Effector memory CD4-positive, alpha-beta T cell (primary cell): ENCODE measurements around the gene TEX53.

Experiments
- DNase-seq, 3 donors: peaks; one replicate each; pipeline ENCODE4 v3.0.0-alpha.2; 2020
- H3K27ac ChIP-seq: 2 replicates; pipeline ENCODE4 v1.7.0; 2013; ENCODE audit warnings: mild to moderate bottlenecking, low read length, moderate library complexity; ENCODE audit not compliant: insufficient read depth, poor library complexity, severe bottlenecking
- H3K27me3 ChIP-seq: replicated peaks from 2 replicates; pipeline ENCODE4 v1.7.0; 2013; ENCODE audit warnings: mild to moderate bottlenecking, low read length; ENCODE audit not compliant: insufficient read depth, control insufficient read depth, poor library complexity, severe bottlenecking
- H3K36me3 ChIP-seq: 2 replicates; pipeline ENCODE4 v1.7.0; 2013; ENCODE audit warnings: mild to moderate bottlenecking, low read length, moderate library complexity; ENCODE audit not compliant: control insufficient read depth, insufficient read depth
- H3K4me1 ChIP-seq: 2 replicates; pipeline ENCODE4 v1.7.0; 2013; ENCODE audit warnings: low read length, mild to moderate bottlenecking; ENCODE audit not compliant: control insufficient read depth, insufficient read depth, poor library complexity, severe bottlenecking
- H3K4me3 ChIP-seq: 2 replicates; pipeline ENCODE4 v1.7.0; 2013; ENCODE audit warnings: low read length, low read depth, mild to moderate bottlenecking; ENCODE audit not compliant: insufficient read depth, poor library complexity, severe bottlenecking
- H3K9me3 ChIP-seq: 2 replicates; pipeline ENCODE4 v1.7.0; 2013; ENCODE audit warnings: mild to moderate bottlenecking, low read length, moderate library complexity; ENCODE audit not compliant: control insufficient read depth

Gene TEX53

DNA sequence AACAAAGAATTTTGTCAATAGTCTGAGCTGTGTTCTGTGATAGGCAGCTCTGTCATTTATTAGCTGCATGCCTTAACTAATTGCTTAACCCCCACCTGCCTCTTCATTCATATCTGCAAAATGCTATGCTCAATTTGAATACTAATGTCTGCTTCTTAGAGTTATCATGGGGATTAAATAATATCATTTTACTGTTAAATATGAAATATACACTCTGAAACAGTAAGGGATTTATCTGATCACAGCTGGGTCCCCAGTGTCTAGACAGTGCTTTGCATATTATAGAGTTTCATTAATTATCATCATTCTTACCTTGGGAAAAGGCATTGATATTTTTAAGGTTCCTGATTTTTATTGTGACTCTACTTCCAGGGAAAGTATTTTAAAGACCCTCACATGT, 12.4 kb upstream of the TEX53 start:
- Histone ChIP-seq H3K4me3 (no peak overlapping the region), H3K9me3 (no peaks in the 10 kb centered on the region), H3K27me3 (no peaks in the 10 kb centered on the region), H3K36me3 (no peaks in the 10 kb centered on the region), H3K4me1 (no peaks in the 10 kb centered on the region), H3K27ac (no peak overlapping the region)
- no peak for DNase-seq

DNA sequence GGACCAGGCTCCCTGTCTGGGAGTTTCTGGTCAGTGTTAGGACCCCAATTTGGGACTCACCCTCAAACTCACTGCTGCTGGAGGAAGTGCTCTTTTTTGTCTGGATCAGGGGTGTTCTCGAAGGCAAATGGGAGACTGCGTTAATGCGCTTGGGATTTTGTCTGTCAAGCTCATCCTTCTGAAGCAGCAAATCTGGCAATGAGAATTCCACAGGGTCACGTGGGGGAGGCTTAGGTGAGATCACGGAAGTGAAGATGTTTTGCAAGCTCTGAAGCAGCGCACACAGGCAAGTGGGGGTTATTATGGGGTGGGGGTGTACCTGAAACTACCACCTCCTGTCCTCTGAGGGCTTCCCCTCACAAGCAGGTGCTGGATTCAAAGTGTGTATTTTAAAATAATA, 10.5 kb upstream of the TEX53 start:
- Histone ChIP-seq H3K27me3 (no peaks in the 10 kb centered on the region), H3K36me3 (no peaks in the 10 kb centered on the region), H3K4me3 (no peak overlapping the region), H3K27ac (no peak overlapping the region), H3K9me3 (no peaks in the 10 kb centered on the region), H3K4me1 (no peaks in the 10 kb centered on the region)
- DNase-seq: no peak

DNA sequence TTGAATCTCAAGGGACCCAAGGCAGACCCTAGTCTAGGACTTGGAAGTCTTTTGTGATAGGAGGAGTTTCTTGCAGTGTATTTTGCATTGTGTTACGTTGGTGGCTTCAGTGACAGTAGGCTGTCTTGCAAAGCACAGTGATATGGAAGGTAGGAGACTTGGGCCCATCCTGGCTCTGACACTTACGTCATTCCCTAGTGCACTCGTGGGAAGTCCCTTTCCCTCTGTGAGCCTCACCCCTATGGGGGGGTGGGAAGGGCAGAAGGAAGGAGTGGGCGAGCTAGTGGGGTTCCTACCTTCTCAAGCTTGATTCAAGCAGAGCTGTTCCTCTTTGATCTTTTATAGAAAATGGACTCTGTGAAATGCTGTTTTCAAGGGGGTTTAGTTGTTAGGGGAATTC, 9.2 kb upstream of the TEX53 start:
- Histone ChIP-seq H3K27ac (no peak overlapping the region), H3K27me3 (no peaks in the 10 kb centered on the region), H3K36me3 (no peaks in the 10 kb centered on the region), H3K4me3 (no peak overlapping the region), H3K4me1 (no peaks in the 10 kb centered on the region), H3K9me3 (no peaks in the 10 kb centered on the region)
- no peak for DNase-seq

DNA sequence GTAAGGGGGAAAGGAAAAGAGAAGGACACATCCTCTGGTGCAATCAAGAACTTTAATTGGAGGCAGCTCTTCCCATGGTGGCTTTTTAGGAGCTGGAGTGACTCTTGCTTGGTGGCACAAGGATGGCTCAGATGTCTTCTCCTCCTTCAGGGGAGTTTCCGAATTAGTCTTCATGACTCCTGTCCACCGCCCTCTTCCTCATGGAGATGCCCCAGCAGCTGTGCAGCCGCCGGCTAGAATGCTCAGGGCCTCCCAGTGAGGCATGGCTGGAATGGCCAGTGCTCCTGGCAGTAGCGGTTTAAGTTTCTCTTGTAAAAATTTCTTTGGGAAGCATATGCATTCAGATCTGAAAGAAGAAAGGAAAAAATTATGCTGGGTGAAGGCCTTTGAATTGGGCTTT, 8.8 kb upstream of the TEX53 start:
- H3K27ac ChIP-seq: no peak overlapping the region
- no peak for DNase-seq
- no peaks in the 10 kb centered on the region for H3K4me1 ChIP-seq

DNA sequence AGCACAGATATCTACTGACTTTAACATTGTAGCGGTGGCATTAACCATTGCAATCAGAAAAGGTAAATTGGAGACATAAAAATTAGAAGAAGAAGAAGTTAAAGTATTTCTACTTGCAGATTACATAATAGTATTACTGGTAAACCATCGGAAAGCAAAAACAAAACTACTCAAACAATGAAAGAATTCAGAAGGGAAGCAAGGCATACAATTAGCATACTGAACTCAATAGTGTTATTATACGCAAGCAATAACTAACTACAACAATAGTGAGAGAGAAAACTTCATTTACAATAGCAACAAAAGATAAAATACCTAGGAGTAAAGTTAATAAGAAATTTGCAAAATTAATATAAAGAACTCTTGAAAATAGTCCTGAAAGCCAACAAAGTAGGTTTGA, 6.6 kb upstream of the TEX53 start:
- DNase-seq: no peak
- H3K4me3 ChIP-seq: no peak overlapping the region
- H3K9me3 ChIP-seq: no peaks in the 10 kb centered on the region
- no peaks in the 10 kb centered on the region for H3K36me3 ChIP-seq
- H3K27ac ChIP-seq: no peak overlapping the region
- H3K4me1 ChIP-seq: no peaks in the 10 kb centered on the region
- H3K27me3 ChIP-seq: no peaks in the 10 kb centered on the region

More for the DNA sequence above, 8.8 kb upstream of the TEX53 start:
- no peaks in the 10 kb centered on the region for H3K27me3 ChIP-seq
- no peaks in the 10 kb centered on the region for H3K36me3 ChIP-seq
- H3K9me3 ChIP-seq: no peaks in the 10 kb centered on the region
- H3K4me3 ChIP-seq: no peak overlapping the region

DNA sequence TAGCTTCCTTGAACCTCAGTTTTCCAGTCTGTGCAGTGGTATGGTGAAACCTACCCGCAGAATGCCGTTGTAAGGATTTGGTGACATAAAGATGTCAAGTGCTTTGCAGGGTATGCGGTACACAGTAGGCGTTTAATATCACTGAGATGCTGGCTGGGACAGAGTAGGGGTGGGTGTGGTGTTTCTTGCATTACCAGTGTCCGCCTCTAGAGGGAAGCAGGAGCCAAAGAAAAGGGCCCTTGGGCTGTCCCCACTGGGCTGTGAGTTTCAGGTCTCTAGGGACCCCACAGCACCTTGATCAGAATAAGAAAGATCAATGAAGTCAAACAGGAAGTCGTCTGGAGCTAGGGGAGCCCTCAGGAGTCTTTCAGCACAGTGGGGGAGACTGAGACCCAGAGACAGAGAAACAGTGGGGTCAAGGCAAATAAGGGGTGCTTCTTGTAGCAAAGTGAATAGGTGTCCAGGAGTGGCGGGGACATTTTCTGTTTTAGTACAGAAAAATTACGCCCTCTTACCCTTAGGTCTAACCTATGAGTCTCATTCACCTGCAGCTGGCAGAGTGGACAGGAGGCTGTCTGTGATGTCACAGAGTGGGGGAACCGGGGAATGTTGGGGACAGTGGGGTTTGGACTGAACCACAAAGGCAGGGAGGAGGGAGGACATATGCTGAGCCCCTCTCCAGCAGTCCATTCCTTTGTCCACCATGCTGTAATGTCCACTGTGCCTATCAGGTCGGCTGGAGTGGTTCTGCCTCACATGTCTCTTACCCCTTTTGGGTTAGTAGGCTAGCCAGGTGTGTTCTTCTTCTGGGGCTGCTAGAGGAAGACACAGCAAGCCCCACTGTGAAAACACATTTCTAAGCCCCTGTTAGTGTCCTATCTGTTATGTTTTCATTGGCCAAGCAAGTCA, 4.7 kb upstream of the TEX53 start:
- peak; percentile 28 to 39 (median 31) for DNase-seq
- Histone ChIP-seq H3K4me1 (no peaks in the 10 kb centered on the region), H3K36me3 (no peaks in the 10 kb centered on the region), H3K4me3 (no peak overlapping the region), H3K9me3 (no peaks in the 10 kb centered on the region), H3K27ac (no peak overlapping the region), H3K27me3 (no peaks in the 10 kb centered on the region)

DNA sequence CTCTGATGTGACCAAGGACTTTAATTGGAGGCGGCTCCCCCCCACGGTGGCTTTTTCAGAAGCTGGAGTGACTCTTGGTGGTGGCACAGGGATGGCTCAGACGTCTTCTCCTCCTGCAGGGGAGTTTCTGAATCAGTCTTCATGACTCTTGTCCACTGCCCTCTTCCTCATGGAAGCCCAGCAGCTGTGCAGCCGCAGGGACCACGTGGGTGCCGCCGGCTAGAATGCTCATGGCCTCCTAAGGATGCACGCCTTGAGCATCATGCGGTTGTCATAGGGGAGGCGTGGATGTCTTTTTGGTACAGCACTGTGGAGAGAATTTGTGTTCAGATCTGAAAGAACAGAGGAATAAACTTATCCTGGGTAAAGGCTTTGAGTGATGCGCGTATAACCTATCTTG, 1.3 kb downstream of the TEX53 start:
- no peaks in the 10 kb centered on the region for H3K9me3 ChIP-seq
- no peaks in the 10 kb centered on the region for H3K36me3 ChIP-seq
- H3K4me1 ChIP-seq: peaks cover 7% of the 10 kb centered on the region
- no peak overlapping the region for H3K4me3 ChIP-seq
- H3K27me3 ChIP-seq: no peaks in the 10 kb centered on the region
- H3K27ac ChIP-seq: no peak overlapping the region
- DNase-seq: no peak

DNA sequence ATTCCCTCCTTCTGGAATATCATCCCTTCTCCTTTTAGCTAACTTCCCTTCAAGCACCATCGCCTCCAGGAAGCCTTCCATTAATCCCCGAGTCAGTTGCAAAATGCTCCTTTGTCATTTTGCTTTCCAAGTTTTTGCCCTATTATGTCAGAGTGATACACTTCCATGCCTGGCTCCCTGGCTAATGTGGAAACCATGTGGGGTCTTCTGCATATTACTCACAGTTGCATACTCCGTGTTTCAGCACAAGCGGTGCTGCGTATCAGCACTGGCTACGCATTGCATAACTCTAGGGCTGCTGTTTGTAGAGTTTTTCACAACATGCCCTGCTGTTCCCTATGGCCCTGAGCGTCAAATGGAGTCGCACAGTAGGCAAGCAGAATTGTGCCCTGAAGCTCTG, 1.9 kb downstream of the TEX53 start:
- DNase-seq: no peak
- Histone ChIP-seq H3K4me3 (no peak overlapping the region), H3K36me3 (no peaks in the 10 kb centered on the region), H3K27ac (no peak overlapping the region), H3K4me1 (peaks cover 7% of the 10 kb centered on the region), H3K27me3 (no peaks in the 10 kb centered on the region), H3K9me3 (no peaks in the 10 kb centered on the region)

DNA sequence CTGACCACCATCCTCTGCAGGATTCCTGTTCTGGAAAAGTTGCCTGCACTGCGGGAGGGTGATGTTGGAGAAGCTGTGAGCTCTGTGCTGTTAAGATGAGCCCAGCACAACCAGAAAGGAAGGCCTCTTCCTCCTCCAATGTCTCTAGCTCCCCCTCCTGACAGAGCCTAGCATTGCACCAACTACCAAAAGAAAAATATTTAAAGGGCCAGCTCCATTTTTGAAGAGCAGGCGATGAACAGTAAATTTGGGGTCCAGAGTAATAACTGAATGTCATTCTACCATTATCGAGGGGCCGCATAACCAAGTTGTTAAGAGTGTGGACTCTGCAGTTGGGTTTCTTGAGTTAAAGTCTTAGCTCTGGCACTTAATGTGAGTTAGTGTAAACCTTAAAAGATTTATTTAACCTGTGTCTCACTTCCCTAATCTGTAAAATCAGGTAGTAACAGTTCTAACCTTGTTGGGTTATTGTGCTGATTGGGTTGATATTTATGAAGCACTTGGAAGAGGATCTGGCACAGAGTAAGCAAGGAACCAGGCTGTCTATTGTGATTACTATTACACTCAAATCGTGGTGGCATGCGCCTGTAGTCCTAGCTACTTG, 3.9 kb downstream of the TEX53 start:
- no peaks in the 10 kb centered on the region for H3K36me3 ChIP-seq
- peak; percentile 55 to 69 (median 55) for DNase-seq
- H3K4me1 ChIP-seq: peaks cover 7% of the 10 kb centered on the region
- H3K27ac ChIP-seq: no peak overlapping the region
- H3K27me3 ChIP-seq: no peaks in the 10 kb centered on the region
- no peak overlapping the region for H3K4me3 ChIP-seq
- H3K9me3 ChIP-seq: no peaks in the 10 kb centered on the region

DNA sequence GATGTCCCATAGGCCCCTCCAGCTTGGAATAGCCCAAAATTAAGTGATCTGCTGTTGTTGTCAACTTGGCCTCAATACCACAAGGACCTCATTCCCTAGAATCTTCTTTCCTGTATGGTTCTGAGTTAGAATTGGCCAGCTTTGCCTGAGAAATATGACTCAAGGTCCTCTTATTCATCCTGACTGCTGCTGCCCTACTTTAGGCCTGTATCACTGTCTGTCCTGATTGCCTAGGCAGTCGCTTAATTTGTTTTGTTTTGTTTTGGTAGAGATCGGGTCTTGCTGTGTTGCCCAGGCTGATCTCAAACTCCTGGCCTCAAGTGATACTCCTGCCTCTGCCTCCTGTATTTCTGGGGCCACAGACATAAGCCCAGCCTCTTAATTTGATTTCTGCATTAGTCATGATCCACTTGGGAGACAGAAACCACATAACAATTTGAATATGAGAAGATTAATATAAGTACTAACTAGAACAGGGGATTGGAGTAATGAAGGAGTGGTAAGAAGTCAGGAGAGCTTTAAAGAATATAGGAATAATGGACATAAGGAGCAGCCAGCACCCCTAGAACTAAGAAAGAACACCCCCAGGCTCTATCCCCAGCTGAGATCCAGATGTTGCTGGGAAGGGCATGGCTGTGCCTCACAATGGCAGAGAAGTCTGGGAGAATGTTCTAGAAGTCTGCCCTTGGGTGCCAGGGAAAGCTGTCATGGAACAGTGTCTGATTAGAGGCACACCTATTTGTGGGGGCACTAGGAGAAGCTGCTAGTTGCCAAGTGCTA, 4.6 kb downstream of the TEX53 start:
- Histone ChIP-seq H3K4me3 (no peak overlapping the region), H3K27ac (no peak overlapping the region), H3K9me3 (no peaks in the 10 kb centered on the region), H3K36me3 (no peaks in the 10 kb centered on the region), H3K27me3 (no peaks in the 10 kb centered on the region), H3K4me1 (peaks cover 7% of the 10 kb centered on the region)
- no peak for DNase-seq
